ENCODE results near the gene MMP13.

DNA sequence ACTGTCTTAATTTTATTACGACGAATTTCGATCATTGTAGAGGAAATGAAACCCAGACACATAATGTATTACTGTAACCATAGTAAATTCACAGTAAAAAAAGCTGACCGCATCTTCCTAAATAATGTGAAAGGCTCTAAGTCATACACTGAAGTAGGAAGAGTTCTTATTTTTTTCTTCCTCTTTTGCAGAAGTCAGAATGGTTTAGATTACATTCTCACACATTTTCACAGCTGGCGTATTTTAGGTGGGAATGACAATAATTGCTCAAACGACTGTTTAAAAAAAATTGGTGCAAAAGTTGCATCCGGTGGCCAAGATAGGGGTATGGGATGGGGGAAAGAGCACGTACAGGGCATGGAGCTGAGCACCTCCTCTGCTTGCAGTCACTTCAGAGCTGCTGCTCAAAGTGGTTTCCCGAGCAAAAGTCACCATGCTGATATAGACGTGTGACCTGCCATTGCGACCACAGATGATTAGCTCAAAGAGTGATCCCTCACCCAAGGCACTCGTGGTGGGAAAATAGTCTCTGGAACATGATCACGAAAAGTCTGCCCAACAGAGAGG lies 35.3 kb downstream of the MMP13 start:
- TF ChIP-seq, protein P1, sequence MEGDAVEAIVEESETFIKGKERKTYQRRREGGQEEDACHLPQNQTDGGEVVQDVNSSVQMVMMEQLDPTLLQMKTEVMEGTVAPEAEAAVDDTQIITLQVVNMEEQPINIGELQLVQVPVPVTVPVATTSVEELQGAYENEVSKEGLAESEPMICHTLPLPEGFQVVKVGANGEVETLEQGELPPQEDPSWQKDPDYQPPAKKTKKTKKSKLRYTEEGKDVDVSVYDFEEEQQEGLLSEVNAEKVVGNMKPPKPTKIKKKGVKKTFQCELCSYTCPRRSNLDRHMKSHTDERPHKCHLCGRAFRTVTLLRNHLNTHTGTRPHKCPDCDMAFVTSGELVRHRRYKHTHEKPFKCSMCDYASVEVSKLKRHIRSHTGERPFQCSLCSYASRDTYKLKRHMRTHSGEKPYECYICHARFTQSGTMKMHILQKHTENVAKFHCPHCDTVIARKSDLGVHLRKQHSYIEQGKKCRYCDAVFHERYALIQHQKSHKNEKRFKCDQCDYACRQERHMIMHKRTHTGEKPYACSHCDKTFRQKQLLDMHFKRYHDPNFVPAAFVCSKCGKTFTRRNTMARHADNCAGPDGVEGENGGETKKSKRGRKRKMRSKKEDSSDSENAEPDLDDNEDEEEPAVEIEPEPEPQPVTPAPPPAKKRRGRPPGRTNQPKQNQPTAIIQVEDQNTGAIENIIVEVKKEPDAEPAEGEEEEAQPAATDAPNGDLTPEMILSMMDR (IDR thresholded peaks at IDR 0.05), result no peak
- no peak for TF ChIP-seq POLR2A (IDR thresholded peaks at IDR 0.05)

All from esophagus squamous epithelium (tissue), 4 donors.